Adipocyte (in vitro differentiated cells): ENCODE measurements around the gene GRAMD2B.

ENCODE experiments used
- DNase-seq: peaks from one replicate; pipeline ENCODE4 v3.0.0-alpha.2; 2015; ENCODE audit warnings: low read depth
- H3K27me3 ChIP-seq: replicated peaks from 2 replicates; pipeline ENCODE4 v1.7.0; 2013; ENCODE audit warnings: mild to moderate bottlenecking, low read length, moderate library complexity; ENCODE audit not compliant: control insufficient read depth, insufficient read depth
- H3K36me3 ChIP-seq: 2 replicates; pipeline ENCODE4 v1.7.0; 2013; ENCODE audit warnings: low read length, mild to moderate bottlenecking, moderate library complexity; ENCODE audit not compliant: control insufficient read depth, insufficient read depth, severe bottlenecking
- H3K4me1 ChIP-seq: 2 replicates; pipeline ENCODE4 v1.7.0; 2013; ENCODE audit warnings: mild to moderate bottlenecking, low read length, moderate library complexity; ENCODE audit not compliant: control insufficient read depth, insufficient read depth
- H3K4me3 ChIP-seq: 2 replicates; pipeline ENCODE4 v1.7.0; 2013; ENCODE audit warnings: mild to moderate bottlenecking, low read length, moderate library complexity
- H3K9ac ChIP-seq: 2 replicates; pipeline ENCODE4 v1.7.0; 2013; ENCODE audit warnings: mild to moderate bottlenecking, low read length, moderate library complexity
- H3K9me3 ChIP-seq: 2 replicates; pipeline ENCODE4 v1.7.0; 2013; ENCODE audit warnings: mild to moderate bottlenecking, low read length, moderate library complexity; ENCODE audit not compliant: control insufficient read depth

The GRAMD2B gene

DNA sequence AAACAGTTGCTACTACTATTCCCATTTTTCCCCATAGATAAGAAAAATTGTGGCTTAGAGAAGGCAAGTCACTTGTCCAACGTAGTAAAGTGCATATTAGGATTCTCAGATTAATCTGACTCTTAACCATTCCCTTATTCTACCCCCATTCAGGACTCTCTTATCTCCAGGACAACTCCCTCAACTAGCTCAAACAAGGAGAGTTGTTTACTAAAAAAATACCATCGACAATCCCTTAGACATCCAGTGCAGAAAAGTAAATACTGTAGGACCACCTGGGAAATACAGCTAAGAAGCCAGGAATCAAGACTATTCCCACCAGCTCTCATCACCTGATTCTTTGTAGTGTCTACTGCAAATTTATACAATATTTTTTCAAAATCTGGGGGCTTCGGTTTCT is 9.4 kb upstream of the GRAMD2B start:
- Histone ChIP-seq H3K4me1 (peaks cover 31% of the 10 kb centered on the region), H3K36me3 (no peaks in the 10 kb centered on the region), H3K4me3 (no peak overlapping the region), H3K27me3 (no peaks in the 10 kb centered on the region), H3K9me3 (no peaks in the 10 kb centered on the region), H3K9ac (no peak overlapping the region)
- no peak for DNase-seq

DNA sequence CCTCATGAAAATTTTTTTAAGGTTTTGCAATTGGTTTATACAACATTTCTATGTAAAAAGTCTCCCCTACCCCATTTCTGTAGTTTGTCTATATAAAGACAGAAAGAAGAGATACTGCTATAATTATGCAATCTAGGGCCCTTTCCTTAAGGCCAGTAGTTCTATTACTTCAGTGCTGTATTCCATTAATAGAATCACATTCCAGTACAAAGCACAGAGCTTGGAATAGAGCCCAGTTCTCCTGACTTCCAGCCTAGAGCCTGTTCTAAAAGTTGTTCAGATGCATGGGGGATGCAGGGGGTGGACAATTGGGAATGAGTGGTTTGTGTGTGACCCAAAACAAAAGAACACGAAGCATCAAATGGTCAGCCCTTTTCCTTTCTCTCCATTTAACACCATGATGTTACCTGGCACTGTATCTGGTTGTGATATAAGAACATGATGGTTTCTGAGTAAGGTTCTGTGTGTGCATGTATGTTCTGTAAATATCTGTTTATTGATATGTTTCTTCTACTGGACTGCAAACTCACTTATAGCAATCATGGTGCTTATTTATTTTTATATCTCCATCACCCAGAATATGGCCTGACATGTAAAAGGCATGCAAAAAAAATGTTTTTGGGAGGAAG is 8.2 kb upstream of the GRAMD2B start:
- no peaks in the 10 kb centered on the region for H3K36me3 ChIP-seq
- peaks cover 31% of the 10 kb centered on the region for H3K4me1 ChIP-seq
- H3K9ac ChIP-seq: peak overlapping the region; percentile 60
- H3K27me3 ChIP-seq: no peaks in the 10 kb centered on the region
- no peaks in the 10 kb centered on the region for H3K9me3 ChIP-seq
- peak overlapping the region; percentile 43 for H3K4me3 ChIP-seq
- DNase-seq: peak; percentile 79

DNA sequence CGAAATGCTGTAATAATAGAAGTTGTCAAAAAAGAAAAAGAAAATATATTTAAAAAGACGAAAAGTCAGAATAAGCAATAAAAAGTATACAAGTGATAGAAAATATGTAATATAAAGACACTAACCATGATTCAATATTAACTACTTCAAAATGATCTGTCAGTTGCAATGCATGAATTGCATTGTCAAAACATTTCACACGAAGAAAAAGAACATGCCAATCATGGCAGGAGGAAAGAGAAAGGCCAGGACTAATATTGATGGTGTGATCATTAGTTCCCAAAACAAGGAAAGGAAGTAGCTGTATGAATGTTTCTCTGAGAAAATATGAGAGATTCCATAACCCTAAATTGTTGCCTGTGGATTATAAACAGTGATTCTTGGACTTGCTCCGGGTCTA is 7.4 kb upstream of the GRAMD2B start:
- peak overlapping the region; percentile 43 for H3K4me3 ChIP-seq
- DNase-seq: no peak
- peak overlapping the region; percentile 60 for H3K9ac ChIP-seq
- no peaks in the 10 kb centered on the region for H3K9me3 ChIP-seq
- no peaks in the 10 kb centered on the region for H3K36me3 ChIP-seq
- no peaks in the 10 kb centered on the region for H3K27me3 ChIP-seq
- peaks cover 31% of the 10 kb centered on the region for H3K4me1 ChIP-seq

DNA sequence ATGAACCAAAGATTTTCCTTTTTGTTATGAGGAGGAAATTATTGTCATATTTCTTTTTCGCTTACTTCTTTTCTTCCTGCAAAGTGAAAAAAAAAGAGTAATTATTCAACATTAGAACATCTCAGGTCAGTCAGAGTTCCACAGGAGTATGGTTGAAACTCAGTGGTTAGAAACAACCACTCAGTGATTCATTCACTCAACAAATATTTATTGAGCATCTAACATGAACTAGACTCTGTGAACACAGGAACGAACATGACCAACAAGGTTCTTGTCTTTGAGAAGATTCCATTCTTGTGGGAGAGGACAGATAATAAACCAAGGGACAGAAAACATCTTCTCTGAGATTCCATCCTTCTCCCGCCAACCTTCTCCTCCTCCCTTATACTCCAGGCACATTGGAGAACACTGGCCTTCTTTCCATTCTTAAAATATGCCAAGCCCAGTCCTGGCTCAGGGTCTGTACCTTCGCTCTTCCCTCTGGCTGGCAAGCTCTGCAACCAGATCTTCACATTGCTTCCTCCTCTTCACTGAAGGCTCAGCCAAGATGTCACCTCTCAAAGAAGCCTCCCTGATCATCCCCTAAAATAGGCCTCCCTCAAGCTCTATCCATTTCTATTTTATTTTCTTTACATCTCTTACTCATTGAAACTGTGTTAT is 6.8 kb upstream of the GRAMD2B start:
- H3K27me3 ChIP-seq: no peaks in the 10 kb centered on the region
- H3K4me1 ChIP-seq: peaks cover 31% of the 10 kb centered on the region
- H3K9ac ChIP-seq: no peak overlapping the region
- no peak overlapping the region for H3K4me3 ChIP-seq
- no peaks in the 10 kb centered on the region for H3K9me3 ChIP-seq
- H3K36me3 ChIP-seq: no peaks in the 10 kb centered on the region
- no peak for DNase-seq

DNA sequence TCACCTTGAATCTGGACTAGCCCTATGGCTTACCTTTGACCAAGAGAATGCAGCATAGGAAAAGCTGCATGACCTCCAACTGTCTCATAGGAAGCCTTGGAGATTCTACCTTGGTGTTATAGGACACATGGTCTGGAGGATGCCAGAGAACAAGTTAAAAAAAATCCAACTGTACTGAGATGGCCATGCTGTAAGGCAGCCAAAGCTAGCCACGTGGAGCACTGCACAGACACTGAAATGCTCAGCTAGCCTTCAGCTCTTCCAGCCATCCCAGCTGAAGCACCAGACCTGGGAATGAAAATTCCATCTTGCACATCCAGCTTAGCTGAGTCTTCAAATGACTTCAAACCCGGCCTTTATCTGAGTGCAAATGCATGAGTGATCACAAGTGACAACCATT is 6.0 kb upstream of the GRAMD2B start:
- no peak for DNase-seq
- H3K4me3 ChIP-seq: no peak overlapping the region
- H3K9ac ChIP-seq: no peak overlapping the region
- H3K27me3 ChIP-seq: no peaks in the 10 kb centered on the region
- peaks cover 31% of the 10 kb centered on the region for H3K4me1 ChIP-seq
- no peaks in the 10 kb centered on the region for H3K36me3 ChIP-seq
- no peaks in the 10 kb centered on the region for H3K9me3 ChIP-seq

DNA sequence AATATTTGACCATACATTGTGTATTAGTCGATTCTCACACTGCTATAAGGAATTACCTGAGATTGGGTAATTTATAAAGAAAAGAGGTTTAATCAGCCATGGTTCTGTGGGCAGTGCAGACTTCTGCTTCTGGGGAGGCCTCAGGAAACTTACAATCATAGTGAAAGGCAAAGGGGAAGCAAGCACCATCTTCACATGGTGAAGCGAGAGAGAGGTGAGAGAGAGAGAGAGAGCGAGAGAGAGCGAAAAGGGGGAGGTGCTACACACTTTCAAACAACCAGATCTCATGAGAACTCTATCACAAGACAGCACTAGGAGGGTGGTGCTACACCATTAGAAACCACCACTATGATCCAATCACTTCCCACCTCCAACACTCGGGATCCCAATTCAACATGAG is 4.1 kb upstream of the GRAMD2B start:
- no peaks in the 10 kb centered on the region for H3K9me3 ChIP-seq
- H3K4me1 ChIP-seq: peaks cover 31% of the 10 kb centered on the region
- DNase-seq: no peak
- H3K4me3 ChIP-seq: no peak overlapping the region
- no peaks in the 10 kb centered on the region for H3K27me3 ChIP-seq
- no peak overlapping the region for H3K9ac ChIP-seq
- H3K36me3 ChIP-seq: no peaks in the 10 kb centered on the region

DNA sequence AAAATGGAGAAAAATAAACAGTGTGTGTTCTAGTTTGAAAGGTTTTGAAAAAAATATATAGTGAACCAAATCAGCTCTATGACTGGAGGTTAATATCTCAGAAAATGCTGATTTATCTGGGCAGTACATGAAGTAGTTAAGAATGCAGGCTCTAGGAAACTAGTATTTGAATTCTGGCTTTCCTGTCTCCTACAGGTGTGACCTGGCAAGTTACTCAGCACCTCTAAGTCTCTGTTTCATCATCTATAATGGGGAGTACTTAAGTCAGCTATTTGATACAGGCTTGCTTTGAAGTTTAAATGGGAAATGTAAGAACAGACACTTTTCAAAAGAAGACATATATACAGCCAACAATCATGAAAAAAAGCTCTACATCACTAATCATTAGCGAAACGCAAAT is 5.2 kb downstream of the GRAMD2B start:
- no peaks in the 10 kb centered on the region for H3K27me3 ChIP-seq
- H3K9ac ChIP-seq: no peak overlapping the region
- peaks cover 60% of the 10 kb centered on the region for H3K36me3 ChIP-seq
- no peaks in the 10 kb centered on the region for H3K9me3 ChIP-seq
- peaks cover 37% of the 10 kb centered on the region for H3K4me1 ChIP-seq
- H3K4me3 ChIP-seq: no peak overlapping the region
- DNase-seq: no peak

DNA sequence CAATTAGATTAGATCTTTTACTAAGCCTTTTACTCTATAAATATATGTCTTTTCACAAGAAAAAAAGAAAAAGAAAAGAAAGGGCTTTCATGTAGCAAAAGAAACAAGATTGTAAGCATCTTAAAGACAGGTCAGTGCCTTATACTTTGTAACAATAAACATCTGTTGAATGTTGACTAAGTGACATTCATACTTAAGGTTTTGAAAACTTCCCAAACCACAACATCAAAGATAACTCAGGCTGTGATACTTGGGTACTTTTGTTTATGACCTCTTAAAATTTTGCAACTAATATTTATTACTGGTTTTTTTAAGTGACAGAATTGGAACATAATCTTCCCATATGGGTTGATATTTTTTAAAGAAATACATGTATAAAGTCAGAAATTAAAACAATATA is 7.4 kb downstream of the GRAMD2B start:
- Histone ChIP-seq H3K27me3 (no peaks in the 10 kb centered on the region), H3K9me3 (no peaks in the 10 kb centered on the region), H3K4me1 (peaks cover 38% of the 10 kb centered on the region), H3K36me3 (peaks cover 66% of the 10 kb centered on the region), H3K9ac (no peak overlapping the region), H3K4me3 (peak overlapping the region; percentile 4)
- no peak for DNase-seq

DNA sequence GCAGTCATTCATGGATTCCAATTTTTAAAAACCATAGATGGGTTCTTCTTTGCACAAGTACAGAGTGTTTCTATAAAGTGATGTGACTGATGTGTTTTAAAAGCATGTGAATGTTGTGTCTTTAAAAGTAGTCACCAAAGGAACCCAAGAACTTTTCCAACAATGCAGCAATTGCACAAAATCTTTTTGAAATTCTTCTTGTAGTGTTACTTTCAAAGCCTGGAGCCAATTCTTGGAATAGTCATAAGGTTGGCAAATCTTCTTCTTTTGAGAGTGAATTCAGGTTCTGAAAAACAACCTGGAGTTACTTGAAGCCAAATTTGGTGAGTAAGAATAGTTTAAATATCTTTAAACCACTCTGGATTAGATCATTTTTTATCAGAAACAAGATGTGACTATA is 10.5 kb downstream of the GRAMD2B start:
- Histone ChIP-seq H3K4me3 (peak overlapping the region; percentile 55), H3K9me3 (no peaks in the 10 kb centered on the region), H3K4me1 (peaks cover 31% of the 10 kb centered on the region), H3K36me3 (peaks cover 77% of the 10 kb centered on the region), H3K27me3 (no peaks in the 10 kb centered on the region), H3K9ac (peak overlapping the region; percentile 72)
- peak; percentile 62 for DNase-seq

DNA sequence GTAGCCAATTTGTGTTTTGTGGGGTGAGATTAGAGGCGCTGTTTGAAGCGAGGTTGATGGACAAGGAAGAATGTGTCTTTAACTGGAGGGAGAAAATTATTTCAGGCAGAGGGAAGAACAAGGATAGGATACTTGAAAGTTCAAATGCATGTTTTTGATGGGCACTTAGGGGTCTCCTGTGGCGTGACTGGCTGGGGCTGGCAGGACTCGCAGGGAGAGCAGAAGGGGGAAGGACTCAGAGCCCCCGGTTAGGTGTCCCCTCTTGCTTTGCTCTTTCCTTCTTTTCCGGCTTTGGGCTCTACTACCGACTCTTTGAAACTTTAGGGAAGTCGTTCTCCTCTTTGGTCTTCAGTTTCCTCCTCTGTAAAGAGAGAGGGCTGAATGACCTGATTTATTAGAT is 12.1 kb downstream of the GRAMD2B start:
- H3K4me1 ChIP-seq: peaks cover 40% of the 10 kb centered on the region
- H3K9ac ChIP-seq: peak overlapping the region; percentile 7
- H3K27me3 ChIP-seq: no peaks in the 10 kb centered on the region
- no peaks in the 10 kb centered on the region for H3K9me3 ChIP-seq
- no peak overlapping the region for H3K4me3 ChIP-seq
- peaks cover 72% of the 10 kb centered on the region for H3K36me3 ChIP-seq
- DNase-seq: no peak

DNA sequence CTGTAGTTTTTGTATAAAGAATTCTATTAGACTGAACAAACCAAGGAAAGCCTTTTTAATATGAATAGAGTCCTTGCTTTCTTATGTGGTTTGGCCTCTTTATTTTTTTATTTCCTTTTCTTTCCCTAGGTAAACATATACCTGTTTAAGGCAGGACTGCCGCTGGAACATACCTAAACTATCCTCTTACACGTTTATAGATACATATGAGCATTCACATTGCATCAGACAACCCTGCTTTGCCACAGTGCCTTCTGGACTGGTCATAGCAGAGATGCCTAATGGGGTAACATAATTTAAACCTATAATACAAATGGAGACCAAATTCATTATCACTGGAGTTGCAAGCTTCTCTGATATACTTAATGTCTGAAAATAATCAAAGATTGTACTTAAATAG is 12.5 kb downstream of the GRAMD2B start:
- no peaks in the 10 kb centered on the region for H3K9me3 ChIP-seq
- no peak for DNase-seq
- H3K4me3 ChIP-seq: no peak overlapping the region
- H3K4me1 ChIP-seq: peaks cover 40% of the 10 kb centered on the region
- peaks cover 73% of the 10 kb centered on the region for H3K36me3 ChIP-seq
- no peak overlapping the region for H3K9ac ChIP-seq
- no peaks in the 10 kb centered on the region for H3K27me3 ChIP-seq

DNA sequence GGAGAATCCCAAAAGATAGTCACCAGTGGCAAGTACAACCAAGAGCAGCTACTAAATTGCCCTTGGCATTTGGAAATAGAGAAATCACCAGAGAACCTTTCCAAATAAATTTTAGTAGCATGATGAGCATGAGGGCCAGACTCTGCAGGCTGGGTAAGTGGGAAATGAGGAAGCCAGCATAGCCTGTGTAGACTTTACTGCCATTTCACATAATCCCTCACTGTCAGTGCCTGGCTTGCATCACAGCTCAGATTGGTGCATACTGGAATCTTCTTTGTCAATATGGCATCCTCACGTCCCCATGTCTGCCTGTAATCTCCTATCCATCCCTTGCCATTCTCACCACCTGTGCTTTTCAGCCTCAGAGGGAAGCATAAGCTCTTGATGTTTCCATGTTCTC is 14.5 kb downstream of the GRAMD2B start:
- no peaks in the 10 kb centered on the region for H3K27me3 ChIP-seq
- no peaks in the 10 kb centered on the region for H3K9me3 ChIP-seq
- H3K36me3 ChIP-seq: peaks cover 62% of the 10 kb centered on the region
- peaks cover 46% of the 10 kb centered on the region for H3K4me1 ChIP-seq
- H3K4me3 ChIP-seq: no peak overlapping the region
- no peak for DNase-seq
- no peak overlapping the region for H3K9ac ChIP-seq
